HG03565 (cell line): ENCODE data around the gene FBXL12.
"Not testable (repeated sequence)": the region's sequence is repeated elsewhere in the genome, so short reads cannot be mapped to it uniquely, and the experiment has no call there.

Experiments used
- ATAC-seq: cut with Tn5 transposase; IDR thresholded peaks from one replicate; pipeline ENCODE4 v1.9.1; 2021; ENCODE audit warnings: mild to moderate bottlenecking, moderate library complexity; ENCODE audit not compliant: unreplicated experiment

Gene FBXL12

DNA sequence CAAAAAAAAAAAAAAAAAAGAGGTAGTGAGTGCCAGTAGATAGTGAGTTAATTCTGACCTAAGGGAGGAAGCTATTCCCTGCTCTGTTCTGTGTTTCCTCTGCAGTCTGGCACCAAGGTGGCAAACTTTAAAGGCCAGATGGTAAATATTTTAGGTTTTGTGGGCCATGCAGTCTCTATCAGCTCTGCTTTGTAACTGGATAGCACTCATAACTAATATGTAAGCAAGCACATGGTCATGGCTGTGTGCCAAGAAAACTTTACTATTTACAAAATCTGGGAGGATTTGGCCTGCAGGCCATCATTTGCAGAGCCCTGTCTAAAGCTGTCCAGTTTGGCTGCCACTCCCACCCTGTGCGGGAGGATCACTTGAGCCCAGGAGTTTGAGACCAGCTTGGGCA lies 20.5 kb upstream of the FBXL12 start:
- no peak for ATAC-seq

DNA sequence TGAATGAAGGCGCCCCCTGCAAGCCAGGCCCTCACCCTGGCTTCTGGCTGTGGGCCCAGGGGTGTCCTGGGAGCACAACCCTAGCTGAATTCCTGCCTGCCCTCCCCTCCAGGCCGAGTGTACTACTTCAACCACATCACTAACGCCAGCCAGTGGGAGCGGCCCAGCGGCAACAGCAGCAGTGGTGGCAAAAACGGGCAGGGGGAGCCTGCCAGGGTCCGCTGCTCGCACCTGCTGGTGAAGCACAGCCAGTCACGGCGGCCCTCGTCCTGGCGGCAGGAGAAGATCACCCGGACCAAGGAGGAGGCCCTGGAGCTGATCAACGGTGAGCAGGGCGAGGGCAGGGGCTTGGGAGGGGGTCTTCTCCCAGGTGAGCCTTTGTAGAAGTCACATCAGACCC lies 19.4 kb upstream of the FBXL12 start:
- no peak for ATAC-seq

- no peak for ATAC-seq
Observed at GRCh38 chr19:9836021-9836420, 17.1 kb upstream of the FBXL12 start.

DNA sequence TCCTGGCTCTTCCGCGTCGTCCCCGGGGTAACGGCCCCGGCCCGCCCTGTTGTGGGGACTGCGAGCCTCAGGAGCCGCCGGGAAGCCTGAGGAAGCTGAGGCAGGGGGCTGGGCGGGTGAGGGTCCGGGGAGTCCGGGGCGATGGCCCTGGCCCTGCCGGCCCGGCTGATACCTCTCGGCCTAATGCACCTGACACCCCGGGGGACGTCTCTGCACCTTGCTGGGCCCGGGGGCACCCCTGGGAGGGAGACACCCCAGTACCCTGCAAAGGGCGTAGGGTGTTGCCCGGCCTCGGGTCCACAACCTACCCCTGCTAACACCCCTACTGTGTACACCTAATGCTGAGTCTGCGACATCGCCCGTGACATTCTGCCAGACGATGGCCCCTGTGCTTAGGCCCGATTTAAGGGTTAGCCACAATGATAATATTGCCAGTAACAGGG lies 16.6 kb upstream of the FBXL12 start:
- ATAC-seq, result no peak

- ATAC-seq, result peak; percentile 94
Observed at GRCh38 chr19:9834726-9835506, 16.0 kb upstream of the FBXL12 start, which contains the start of gene PIN1. PIN1 (plus strand) TSS chr19:9835318; CDS start chr19:9835345, 27 bp downstream.

DNA sequence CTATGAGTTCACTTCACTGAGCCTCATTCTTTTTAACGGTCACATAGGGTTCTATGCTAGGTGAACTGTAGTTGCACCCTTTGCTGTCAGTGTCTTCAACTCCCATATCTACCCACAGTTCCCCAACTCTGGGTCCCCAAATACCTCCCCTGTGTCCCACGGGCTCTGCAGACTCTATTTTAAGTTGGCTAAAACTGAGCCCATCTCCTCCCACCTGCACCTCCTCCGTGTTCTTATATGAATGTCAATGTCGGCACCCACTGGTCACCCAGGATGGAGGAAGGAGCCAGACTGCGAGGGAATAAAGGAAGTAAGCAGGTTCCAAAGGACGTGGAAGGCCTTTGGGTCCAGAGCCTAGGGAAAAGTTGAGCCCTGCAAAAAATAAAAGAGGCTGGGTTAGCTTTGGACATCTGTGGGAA lies 15.4 kb upstream of the FBXL12 start:
- ATAC-seq, result no peak

GRCh38 chr19:9828551-9829063 lies 9.7 kb upstream of the FBXL12 start:
- no peak for ATAC-seq

DNA sequence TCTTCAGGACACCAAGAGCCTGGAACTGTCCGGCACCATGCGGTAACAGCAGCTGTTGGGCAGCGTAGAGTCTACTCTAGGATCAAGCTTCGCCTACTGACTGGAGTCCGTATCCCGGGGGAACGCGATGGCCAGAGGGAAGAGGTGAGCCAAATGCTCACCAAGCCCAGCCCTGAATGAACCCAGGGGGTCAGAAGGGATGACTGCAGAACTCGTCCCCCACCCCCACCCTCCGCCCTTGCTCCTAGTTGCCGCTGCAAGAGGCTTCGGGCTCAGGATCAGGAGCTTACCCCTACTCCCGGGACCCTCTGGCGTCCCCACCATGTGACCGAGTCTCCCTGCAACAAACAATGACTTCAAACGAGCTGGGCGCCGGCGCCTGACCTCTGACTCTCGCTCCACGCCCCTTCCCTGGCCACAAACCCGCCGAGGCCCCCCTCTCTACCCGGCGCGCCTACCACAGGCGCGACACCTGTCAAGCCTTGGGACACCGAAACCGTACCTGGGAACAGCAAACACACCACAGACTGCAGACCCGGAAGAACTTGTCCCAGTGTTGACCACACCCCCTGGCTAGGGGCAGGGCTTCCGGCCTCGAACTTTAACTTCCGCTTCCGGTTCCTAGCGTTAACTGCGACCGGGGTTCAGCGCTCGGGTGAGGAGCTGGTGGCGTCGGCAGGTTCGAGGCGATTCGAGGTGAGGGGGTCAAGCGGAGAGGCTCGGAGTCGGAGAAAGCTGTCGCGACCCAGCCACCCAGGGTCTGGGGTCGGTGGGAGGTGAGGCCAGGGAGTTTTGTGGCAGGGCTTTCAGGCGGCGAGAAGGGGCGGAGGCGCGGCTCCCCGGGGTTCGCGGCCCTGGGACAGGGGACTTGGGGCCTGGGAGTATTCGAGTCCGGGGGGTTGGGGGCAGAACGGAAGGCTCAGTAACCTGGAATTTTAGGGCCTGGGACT lies 8.7 kb upstream of the FBXL12 start, which contains the start of gene UBL5:
UBL5 (plus strand) TSS at position 630 of the 950 bp plus-strand sequence. CDS start 420 bp downstream, outside the sequence.
- peak; percentile 88 for ATAC-seq

DNA sequence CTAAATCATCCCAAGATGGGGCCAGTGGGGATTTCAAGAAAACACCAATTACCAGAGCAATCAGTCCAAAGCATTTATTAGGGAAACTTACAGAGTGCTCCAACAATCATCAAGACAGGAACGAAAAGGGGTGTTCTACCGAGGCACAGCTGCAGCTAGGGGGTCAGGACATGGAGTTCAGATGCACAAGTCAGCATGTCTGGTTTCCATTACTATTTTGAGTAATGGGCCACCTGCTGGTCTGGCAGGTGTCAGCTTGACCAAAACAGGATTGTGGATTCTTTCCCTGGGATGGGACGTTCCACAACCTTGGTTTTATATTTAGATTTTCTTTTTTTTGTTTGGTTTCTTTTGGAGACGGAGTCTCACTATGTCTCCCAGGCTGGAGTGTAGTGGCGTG lies 4.9 kb upstream of the FBXL12 start:
- no peak for ATAC-seq

GRCh38 chr19:9820034-9820433 lies 1.2 kb upstream of the FBXL12 start:
- not testable (repeated sequence) for ATAC-seq

GRCh38 chr19:9819596-9819909 lies 674 bp upstream of the FBXL12 start:
- ATAC-seq, result no peak

GRCh38 chr19:9818175-9818733 lies 625 bp downstream of the FBXL12 start:
- ATAC-seq, result no peak

- no peak for ATAC-seq
Observed at GRCh38 chr19:9811139-9811538, 7.7 kb downstream of the FBXL12 start.

GRCh38 chr19:9808855-9809824 lies 9.7 kb downstream of the FBXL12 start:
- ATAC-seq, result no peak

DNA sequence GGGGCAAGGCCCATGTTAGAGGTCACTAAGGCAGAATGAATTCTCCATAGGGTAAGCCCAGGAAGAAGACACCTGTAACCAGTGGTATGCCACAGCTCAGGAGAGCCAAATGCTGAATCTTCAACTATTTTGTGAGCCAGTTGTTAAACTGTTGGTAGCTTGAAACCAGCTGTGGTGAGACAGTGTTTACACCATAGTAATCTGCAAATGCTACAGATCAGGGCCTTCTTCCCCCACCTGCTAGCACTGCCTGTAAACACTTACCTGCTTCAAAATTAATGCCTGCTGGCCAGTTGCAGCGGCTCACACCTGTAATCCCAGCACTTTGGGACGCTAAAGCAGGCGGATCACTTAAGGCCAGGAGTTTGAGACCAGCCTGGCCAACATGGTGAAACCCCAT lies 12.1 kb downstream of the FBXL12 start:
- no peak for ATAC-seq

DNA sequence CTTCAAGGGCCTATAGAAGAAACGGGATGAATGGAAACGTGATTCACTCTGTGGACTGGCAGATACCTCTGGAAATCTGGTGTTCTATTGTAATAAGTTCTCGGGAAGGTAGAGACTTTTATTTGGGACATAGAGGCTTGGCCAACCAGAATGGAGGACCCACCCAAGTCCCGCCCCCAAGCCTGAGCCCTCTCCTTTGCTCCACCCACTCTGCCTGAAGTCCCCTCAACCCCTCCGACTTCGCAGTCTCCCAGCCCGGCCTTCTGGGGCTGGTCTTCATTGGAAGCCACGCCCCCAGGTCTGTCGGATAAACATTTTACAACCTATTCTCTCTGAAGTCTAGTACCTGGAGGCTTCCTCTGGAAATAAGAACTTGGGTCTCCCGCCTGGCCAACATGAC lies 16.9 kb downstream of the FBXL12 start:
- ATAC-seq, result no peak

DNA sequence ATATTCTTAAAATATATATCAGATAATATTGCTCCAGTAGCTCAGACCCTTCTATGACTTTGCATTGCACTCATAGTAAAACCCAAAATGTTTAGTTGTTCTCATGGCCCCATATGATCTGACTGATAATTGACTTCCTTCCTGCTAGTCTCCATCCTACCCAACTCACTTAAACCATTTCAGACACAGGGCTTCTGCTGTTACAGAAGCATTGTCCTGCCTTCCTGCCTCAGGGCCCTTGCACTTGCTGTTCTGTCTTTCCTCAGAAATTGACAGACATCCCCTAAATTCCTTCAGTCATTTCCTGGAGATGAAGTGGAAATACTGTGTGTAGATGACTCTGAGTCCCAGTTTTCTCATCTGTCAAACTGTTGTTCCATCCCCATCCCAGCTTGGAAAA lies 19.7 kb downstream of the FBXL12 start:
- ATAC-seq, result no peak

DNA sequence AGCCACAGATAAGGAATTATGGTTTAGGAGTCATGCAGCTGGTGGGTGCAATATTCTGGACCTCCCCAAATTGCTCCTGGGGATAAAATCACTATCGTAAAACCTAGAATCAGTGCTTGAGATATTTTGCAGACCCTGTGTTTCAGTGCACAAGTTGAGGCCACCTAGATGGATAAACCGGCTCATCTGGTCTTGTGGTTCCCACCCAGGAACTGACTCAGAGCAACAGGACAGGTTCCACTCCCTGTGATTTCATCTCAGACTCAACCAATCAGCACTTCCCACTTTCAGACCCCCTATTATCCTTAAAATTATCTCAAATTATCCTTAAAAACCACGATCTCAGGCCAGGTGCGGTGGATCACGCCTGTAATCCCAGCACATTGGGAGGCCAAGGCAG lies 21.0 kb downstream of the FBXL12 start:
- ATAC-seq, result no peak

GRCh38 chr19:9796113-9796773 lies 22.6 kb downstream of the FBXL12 start:
- peak; percentile 52 for ATAC-seq
